MG63 (cell line): Measurements from ENCODE around the gene BLOC1S5. TPM values are rescaled to one million over a fixed set of nuclear protein-coding genes. Genes with fewer than 3 reads are reported as not detected.
A peak's percentile ranks its signal among the peaks of the same experiment; 100 is the strongest.
"Not testable (repeated sequence)": the region's sequence is repeated elsewhere in the genome, so short reads cannot be mapped to it uniquely, and the experiment has no call there.

Experiments
- DNase-seq: peaks from one replicate; pipeline ENCODE4 v3.0.0-alpha.2; 2020
- H3K27me3 ChIP-seq: fragments of 250-450 bp; sonication (Bioruptor Pico); 2 replicates; pipeline ENCODE4 v1.5.1; 2020; ENCODE audit warnings: mild to moderate bottlenecking, moderate library complexity
- H3K36me3 ChIP-seq: fragments of 250-450 bp; sonication (Bioruptor Pico); 2 replicates; pipeline ENCODE4 v1.5.1; 2020; ENCODE audit warnings: mild to moderate bottlenecking, moderate library complexity
- H3K4me3 ChIP-seq: fragments of 250-450 bp; sonication (Bioruptor Pico); 2 replicates; pipeline ENCODE4 v1.5.1; 2020; ENCODE audit warnings: mild to moderate bottlenecking, moderate library complexity
- H3K9me3 ChIP-seq: fragments of 250-450 bp; sonication (Bioruptor Pico); 2 replicates; pipeline ENCODE4 v1.5.1; 2020; ENCODE audit warnings: mild to moderate bottlenecking, moderate library complexity
- total RNA-seq: library from RNA; depleted of rRNA; stranded (reverse); fragments of >200 nt; shearing (Covaris generic); gene quantifications from 2 replicates; pipeline ENCODE4 v1.2.3, GENCODE V29; 2014; ENCODE audit warnings: low replicate concordance; rRNA removed

Gene BLOC1S5
- total RNA-seq, 1 experiment from 2014 or later: 11.1 TPM

DNA sequence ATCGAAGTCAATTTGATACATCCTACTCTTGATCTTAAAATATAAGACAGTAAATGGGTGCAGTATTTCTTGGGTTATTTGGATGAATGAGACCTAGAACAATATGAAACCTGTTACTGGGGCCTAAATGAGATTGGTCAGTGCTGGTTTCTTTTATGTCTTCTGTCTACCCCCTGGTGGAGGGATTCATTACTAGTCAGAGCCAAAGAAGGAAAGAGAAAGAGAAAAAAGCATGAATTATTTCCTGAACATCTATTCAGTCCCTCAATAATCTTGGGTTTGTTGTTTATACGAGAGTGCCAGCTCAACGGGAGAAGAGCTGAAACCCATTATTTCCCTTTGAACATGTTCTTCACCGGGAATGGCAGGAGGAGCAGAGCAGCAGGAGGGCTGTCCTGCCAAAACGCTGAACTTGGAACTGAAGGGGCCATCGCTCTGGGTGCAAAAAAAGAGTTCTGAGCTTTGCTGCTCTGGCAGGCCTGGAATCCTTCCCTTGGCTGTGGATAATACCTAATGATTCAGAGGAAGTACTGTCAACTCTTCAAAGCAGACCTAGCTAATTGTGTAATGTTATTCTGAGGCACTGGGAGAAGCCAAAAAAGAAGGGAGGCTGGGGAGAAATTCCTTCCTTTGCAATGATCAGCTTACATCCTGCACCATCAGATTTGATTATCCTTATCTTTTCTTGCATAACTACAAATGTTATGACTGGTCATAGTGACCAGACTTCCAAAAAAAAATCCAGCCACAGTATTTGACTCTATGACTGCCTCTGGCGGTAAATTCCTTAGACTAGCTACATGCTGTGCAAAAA is 72.0 kb downstream of the BLOC1S5 start:
- peaks cover 3% of the 10 kb centered on the region; the same call in 1 of the 2 replicates for H3K9me3 ChIP-seq
- H3K27me3 ChIP-seq: no peaks in the 10 kb centered on the region; the same call in 1 of the 2 replicates
- no peak overlapping the region for H3K4me3 ChIP-seq
- DNase-seq: peak; percentile 84
- H3K36me3 ChIP-seq: no peaks in the 10 kb centered on the region

DNA sequence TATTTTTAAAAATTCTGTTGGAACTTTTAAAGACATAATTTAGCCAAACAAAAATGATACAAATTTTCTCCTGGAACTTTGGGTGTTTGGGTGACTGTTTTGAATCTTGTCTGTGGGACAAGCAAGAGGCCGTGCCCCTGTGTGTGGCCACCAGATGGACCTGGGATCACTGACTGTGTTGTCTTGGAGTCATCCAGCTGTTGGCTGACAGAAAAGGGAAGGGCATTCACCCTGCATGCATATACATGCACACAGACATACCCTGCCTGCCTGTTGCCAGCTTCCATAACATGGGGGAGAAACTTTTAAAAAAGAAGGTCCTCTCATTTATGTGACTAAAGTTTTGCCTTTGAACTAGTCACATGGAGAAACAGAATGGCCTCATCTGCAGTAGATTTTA is 72.7 kb downstream of the BLOC1S5 start:
- DNase-seq: no peak
- H3K4me3 ChIP-seq: no peak overlapping the region
- H3K9me3 ChIP-seq: peaks cover 3% of the 10 kb centered on the region; the same call in 1 of the 2 replicates
- no peaks in the 10 kb centered on the region; the same call in 1 of the 2 replicates for H3K27me3 ChIP-seq
- no peaks in the 10 kb centered on the region for H3K36me3 ChIP-seq

DNA sequence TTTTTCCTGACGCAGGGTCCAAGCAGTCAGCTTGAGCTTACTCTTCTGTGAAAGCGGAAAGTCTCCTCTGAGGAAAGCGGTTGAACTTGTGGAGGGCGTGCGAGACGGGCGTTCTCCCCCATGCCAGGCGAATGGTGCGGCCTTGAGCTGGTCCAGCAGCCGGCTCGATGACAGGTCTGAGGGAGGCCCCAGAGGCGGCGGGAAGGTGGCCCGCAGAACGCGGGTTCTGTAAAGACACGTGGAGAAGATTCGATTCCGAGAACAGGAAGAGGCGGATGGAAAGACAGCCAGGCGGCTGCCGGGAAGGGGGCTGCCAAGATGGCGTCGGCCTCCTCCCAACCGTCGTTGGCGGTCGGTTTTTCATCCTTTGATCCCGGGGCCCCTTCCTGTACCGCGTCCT is 78.0 kb downstream of the BLOC1S5 start:
- H3K27me3 ChIP-seq: no peaks in the 10 kb centered on the region; the same call in 1 of the 2 replicates
- no peak overlapping the region for H3K4me3 ChIP-seq
- H3K9me3 ChIP-seq: no peaks in the 10 kb centered on the region
- DNase-seq: no peak
- no peaks in the 10 kb centered on the region for H3K36me3 ChIP-seq

DNA sequence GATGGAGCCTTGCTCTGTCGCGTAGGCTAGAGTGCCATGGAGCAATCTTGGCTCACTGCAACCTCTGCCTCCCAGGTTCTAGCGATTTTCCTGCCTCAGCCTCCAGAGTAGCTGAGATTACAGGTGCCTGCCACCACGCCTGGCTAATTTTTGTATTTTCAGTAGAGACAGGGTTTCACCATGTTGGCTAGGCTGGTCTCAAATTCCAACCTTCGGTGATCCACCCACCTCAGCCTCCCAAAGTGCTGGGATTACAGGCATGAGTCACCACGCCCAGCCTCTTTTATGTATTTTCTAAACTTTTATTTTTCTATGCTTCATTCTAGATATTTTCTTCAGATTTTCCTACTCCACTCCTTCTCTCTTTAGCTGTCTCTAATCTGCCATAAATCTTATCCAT is 80.2 kb downstream of the BLOC1S5 start:
- H3K27me3 ChIP-seq, H3K36me3 ChIP-seq, H3K4me3 ChIP-seq, DNase-seq, H3K9me3 ChIP-seq: not testable (repeated sequence)

DNA sequence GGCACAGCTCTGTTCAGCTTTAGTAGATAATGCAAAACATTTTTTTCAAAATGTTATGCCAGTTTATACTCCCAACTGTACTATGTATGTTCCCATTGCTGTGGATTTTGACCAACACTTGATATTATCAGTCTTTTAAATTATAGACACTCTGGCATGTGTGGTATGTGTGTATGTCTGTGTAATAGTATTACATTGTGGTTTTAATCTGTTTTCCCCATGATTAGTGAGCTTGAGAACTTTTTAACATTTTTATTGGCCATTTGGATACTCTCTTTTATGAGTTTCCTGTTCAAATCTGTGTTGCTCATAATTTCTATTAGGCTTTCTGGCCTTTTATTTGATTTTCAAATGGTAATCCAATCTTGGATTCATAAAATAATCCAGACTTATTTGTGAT is 84.4 kb downstream of the BLOC1S5 start:
- Histone ChIP-seq H3K9me3 (0 out of 2 replicates have a peak, but pooled peaks cover 2% of the 10 kb centered on the region), H3K27me3 (peaks cover 5% of the 10 kb centered on the region; the same call in 1 of the 2 replicates), H3K36me3 (no peaks in the 10 kb centered on the region), H3K4me3 (no peak overlapping the region)
- DNase-seq: no peak

DNA sequence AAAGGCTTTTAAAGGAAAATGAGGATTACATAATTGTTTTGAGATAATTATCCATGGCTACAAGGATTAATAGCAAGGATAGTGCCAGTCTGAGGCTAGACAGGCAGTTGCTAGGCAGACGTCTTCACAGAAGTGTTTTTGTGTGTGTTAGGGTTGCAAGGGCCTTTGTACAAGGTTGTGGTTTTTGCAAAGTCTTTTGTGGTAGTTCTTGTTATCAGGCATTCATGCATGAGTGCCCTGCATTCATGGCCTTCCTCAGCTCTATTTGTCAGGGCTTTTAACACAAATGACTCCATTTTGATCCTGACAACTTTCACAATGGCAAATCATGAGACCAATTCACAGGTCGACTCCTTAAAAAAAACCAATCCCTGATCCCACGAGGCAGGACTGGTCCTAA is 85.5 kb downstream of the BLOC1S5 start:
- Histone ChIP-seq H3K4me3 (no peak overlapping the region), H3K27me3 (peaks cover 5% of the 10 kb centered on the region; the same call in 1 of the 2 replicates), H3K36me3 (no peaks in the 10 kb centered on the region), H3K9me3 (0 out of 2 replicates have a peak, but pooled peaks cover 2% of the 10 kb centered on the region)
- DNase-seq: no peak

DNA sequence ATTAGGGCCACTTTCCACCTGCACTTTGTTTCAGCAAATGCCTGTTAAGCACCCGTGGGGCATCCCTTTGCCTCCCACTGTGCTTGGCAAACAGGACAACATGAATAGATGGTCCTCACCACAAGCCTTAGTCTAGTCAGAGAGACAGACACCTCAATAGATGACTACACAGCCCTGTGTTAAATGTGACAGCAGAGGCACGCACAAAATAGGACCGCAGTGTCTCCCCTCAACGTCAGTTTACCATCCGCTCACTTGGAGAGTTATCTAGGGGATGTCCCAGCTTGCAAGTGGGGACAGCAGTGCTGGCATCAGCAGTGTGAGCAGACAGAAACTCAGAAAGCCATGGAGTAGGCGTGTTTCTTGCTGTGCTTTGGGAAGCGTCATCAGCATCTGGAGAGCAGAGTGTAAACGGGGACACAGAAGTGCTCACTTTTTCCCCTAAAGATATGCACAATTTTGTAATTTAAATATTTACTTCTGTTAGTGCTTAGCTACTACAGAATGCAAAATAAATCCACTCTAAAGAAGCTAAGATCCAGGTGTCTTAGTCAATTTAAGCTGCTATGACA is 87.6 kb downstream of the BLOC1S5 start:
- H3K27me3 ChIP-seq: peaks cover 5% of the 10 kb centered on the region; the same call in 1 of the 2 replicates
- H3K4me3 ChIP-seq: no peak overlapping the region
- 0 out of 2 replicates have a peak, but pooled peaks cover 2% of the 10 kb centered on the region for H3K9me3 ChIP-seq
- H3K36me3 ChIP-seq: no peaks in the 10 kb centered on the region
- DNase-seq: no peak

DNA sequence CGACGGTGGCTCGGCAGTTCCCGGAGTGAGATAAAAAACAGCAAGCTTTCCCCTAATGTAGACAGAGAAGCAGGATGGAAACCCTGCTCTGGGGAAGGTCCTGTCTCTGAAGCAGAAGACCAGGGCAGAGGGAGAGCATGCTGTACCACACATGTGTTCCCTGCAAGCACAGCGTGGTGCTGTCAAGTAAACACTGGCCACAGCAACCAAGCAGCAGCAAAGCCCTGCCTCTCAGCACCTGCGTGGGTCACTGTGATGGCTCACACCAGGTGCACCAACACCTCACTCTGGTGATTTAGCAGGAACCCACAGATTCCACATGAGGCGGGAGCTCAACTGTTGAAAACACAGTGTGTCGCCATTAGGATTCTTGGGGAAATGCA is 88.4 kb downstream of the BLOC1S5 start:
- no peak overlapping the region for H3K4me3 ChIP-seq
- no peak for DNase-seq
- H3K27me3 ChIP-seq: peaks cover 5% of the 10 kb centered on the region; the same call in 1 of the 2 replicates
- no peaks in the 10 kb centered on the region for H3K36me3 ChIP-seq
- H3K9me3 ChIP-seq: 0 out of 2 replicates have a peak, but pooled peaks cover 2% of the 10 kb centered on the region

DNA sequence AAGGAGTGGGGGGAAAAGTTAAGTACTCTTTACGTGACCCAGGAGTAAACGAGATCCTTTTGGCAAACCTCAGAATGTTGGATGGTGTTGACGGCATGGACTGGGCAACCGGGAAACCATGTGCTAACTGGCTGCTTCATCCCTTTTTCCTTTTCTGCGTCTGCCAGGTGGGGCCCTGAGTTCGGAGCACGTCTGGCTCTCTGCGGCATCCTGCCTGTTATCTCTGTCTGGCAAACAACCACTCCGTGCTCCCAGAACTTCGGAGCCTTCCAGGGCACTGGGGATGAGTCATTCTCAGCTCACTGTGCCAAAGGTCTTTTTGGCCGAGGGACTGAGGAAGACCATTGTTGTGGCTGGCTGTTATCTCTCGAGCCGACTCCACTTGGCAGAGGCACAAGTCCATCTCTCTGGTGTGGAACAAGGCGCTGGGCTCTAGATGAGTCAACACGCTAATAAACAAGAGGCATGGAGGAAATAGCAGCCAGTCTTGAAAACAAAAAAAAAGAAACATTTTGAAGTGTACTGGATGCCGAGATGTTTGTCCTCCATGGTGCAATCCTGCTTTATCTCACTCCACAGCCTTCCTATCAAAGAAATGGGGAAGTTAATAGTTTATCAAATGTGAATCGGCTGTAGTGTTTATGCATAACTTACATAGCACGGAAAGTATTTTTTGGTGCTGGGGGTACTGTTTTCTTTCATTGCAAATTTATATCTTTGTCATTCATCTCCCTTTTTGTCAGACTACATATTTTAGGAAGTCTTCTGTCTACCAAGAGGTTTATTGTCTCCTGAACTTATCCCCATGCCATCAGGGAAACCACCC is 89.0 kb downstream of the BLOC1S5 start:
- no peak overlapping the region for H3K4me3 ChIP-seq
- H3K27me3 ChIP-seq: peaks cover 5% of the 10 kb centered on the region; the same call in 1 of the 2 replicates
- H3K36me3 ChIP-seq: no peaks in the 10 kb centered on the region
- peak; percentile 98 for DNase-seq
- H3K9me3 ChIP-seq: no peaks in the 10 kb centered on the region

DNA sequence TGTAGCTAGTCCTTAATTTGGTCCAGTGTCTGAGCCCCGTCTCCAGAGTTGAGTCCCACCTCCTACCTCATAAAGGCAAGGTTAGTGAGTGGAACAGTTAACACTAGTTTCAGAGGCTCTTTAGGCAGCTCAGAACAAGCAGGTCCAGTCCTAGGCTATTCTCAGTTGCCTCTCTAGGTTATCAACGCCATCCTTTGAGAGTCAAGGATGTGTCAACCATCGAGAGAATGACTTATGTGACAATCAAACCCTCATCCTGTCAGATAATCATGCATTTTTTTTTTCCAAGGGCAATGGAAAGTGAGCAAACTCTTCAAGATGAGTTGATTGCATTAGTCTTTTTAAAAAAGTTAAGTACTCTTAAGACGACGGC is 89.6 kb downstream of the BLOC1S5 start:
- Histone ChIP-seq H3K4me3 (no peak overlapping the region), H3K9me3 (no peaks in the 10 kb centered on the region), H3K36me3 (no peaks in the 10 kb centered on the region), H3K27me3 (peaks cover 5% of the 10 kb centered on the region; the same call in 1 of the 2 replicates)
- no peak for DNase-seq

DNA sequence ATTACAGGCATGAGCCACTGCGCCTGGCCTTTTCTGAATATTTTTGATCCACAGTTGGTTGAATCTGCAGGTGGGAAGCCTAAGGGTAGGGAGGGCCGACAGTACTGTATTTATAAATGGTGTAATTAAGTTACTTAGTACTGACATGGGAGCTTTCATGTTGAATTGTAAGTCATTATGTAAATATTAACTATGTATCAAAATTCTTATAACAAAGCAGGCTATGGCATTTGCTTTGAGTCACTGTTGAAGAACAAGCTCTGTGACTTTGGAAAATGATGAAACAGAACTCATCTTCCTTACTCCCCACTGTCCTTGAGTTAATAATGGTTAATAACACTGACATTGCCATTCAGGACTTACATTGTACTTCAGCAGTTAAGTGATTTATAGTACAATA is 90.6 kb downstream of the BLOC1S5 start:
- H3K9me3 ChIP-seq: no peaks in the 10 kb centered on the region
- H3K4me3 ChIP-seq: no peak overlapping the region
- no peaks in the 10 kb centered on the region for H3K36me3 ChIP-seq
- H3K27me3 ChIP-seq: peaks cover 5% of the 10 kb centered on the region; the same call in 1 of the 2 replicates
- DNase-seq: no peak

DNA sequence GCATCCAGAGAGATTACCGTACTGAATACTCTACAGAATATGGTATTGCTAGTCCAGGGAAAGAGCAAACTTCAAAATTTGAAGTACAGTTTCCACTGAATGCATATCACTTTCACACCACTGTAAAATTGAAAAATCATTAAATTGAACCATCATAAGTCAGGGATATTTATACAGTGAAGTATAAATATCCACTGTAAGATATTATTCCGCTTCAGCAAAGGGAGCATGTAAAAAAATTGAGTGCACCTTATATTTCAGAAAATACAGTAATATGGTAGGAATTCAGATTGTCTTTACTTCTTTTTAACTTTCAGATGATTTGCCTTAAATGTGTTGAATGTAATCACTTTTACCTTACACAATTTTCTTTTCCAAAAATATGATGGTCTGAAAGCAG is 92.7 kb downstream of the BLOC1S5 start:
- Histone ChIP-seq H3K4me3 (no peak overlapping the region), H3K36me3 (no peaks in the 10 kb centered on the region), H3K27me3 (peaks cover 5% of the 10 kb centered on the region; the same call in 1 of the 2 replicates), H3K9me3 (no peaks in the 10 kb centered on the region)
- DNase-seq: no peak

DNA sequence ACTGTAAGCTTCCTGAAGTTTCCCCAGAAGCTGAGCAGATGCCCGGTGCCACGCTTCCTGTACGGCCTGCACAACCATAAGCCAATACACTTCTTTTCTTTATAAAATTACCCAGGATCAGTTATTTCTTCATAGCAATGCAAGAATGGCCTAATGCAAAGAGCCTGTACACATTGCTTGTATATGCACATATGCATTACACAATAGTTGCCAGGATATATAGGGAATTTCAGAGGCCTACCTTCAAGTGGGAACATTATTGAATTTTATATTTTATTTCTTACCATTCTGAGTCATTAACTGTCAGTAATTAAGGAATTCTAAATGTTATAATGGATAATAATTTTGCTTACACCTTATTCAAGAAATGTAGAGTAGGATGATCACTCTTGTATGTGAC is 93.6 kb downstream of the BLOC1S5 start:
- H3K4me3 ChIP-seq: no peak overlapping the region
- no peaks in the 10 kb centered on the region for H3K27me3 ChIP-seq
- H3K9me3 ChIP-seq: no peaks in the 10 kb centered on the region
- H3K36me3 ChIP-seq: no peaks in the 10 kb centered on the region
- no peak for DNase-seq

Other genes with a start within 250 kb of the BLOC1S5 start
- gene TXNDC5, start 153.6 kb downstream of the BLOC1S5 start, total RNA-seq: 417 and 442 TPM in 2 replicates
- 142 and 179 TPM in 2 replicates for gene EEF1E1, start 38.2 kb upstream of the BLOC1S5 start, total RNA-seq